Heart left ventricle (tissue), 16 donors: ENCODE data around the gene CNOT4. TPM values are rescaled to one million over a fixed set of nuclear protein-coding genes. Genes with fewer than 3 reads are reported as not detected.

Experiments used
- ATAC-seq, 4 donors: fragments of 200-7000 bp; cut with Tn5 transposase; one replicate each; pipeline ENCODE4 v1.9.1; 2020 to 2022; ENCODE audit warnings: moderate library complexity in 4 of 4, mild to moderate bottlenecking in 3 of 4, moderate number of reproducible peaks in 1 of 4
- DNase-seq, 5 donors: peaks; one replicate each; pipeline ENCODE4 v3.0.0-alpha.2; 2020
- H3K27ac ChIP-seq, 12 donors: fragments of 200-600 bp; sonication (generic) in 4 of 12; one replicate each; pipeline versions ENCODE4 v1.5.0 to v1.8.0; 2016 to 2022; ENCODE audit warnings: mild to moderate bottlenecking in 2 of 12
- H3K27me3 ChIP-seq, 9 donors: fragments of 200-600 bp; sonication (generic) in 2 of 9; one replicate each; pipeline versions ENCODE4 v1.5.1 to v1.8.0; 2016 to 2022; ENCODE audit warnings: mild to moderate bottlenecking in 3 of 9
- H3K36me3 ChIP-seq, 9 donors: fragments of 200-600 bp; sonication (generic) in 2 of 9; one replicate each; pipeline versions ENCODE4 v1.5.0 to v1.8.0; 2018 to 2022; ENCODE audit warnings: mild to moderate bottlenecking in 2 of 9
- H3K4me1 ChIP-seq, 12 donors: fragments of 200-600 bp; sonication (generic) in 4 of 12; one replicate each; pipeline versions ENCODE4 v1.5.0 to v1.8.0; 2016 to 2022; ENCODE audit warnings: mild to moderate bottlenecking in 3 of 12
- H3K4me3 ChIP-seq, 12 donors: fragments of 200-600 bp; sonication (generic) in 4 of 12; one replicate each; pipeline versions ENCODE4 v1.5.0 to v1.8.0; 2017 to 2022; ENCODE audit warnings: mild to moderate bottlenecking in 9 of 12, moderate library complexity in 4 of 12
- H3K9me3 ChIP-seq, 12 donors: fragments of 200-600 bp; sonication (generic) in 4 of 12; one replicate each; pipeline versions ENCODE4 v1.5.0 to v1.8.0; 2016 to 2022; ENCODE audit warnings: mild to moderate bottlenecking in 1 of 12
- POLR2A ChIP-seq, 2 donors: fragments of 450-650 bp; IDR thresholded peaks; one replicate each; pipeline ENCODE4 v1.6.1; 2017; ENCODE audit warnings: antibody characterized with exemption in 2 of 2, mild to moderate bottlenecking in 2 of 2, moderate library complexity in 2 of 2
- WGBS, 4 donors: extraction: QIAGEN DNeasy Blood & Tissue Kit in 2 of 4; methylation state at CpG; one replicate each; pipeline versions ENCODE4 v1.1.5 to v1.1.7; 2013 to 2018; 5-methylcytosine and 5-hydroxymethylcytosine counted together
- intact Hi-C, 10 donors: fragments of 100-400 bp; cut with DNase I; formaldehyde crosslinking; loops; one replicate each; pipeline versions ENCODE4 v1.11.1 to v1.14.2; 2022
- polyA plus RNA-seq, 2 donors: library from polyadenylated mRNA; stranded (reverse); fragments of 200-250 nt; gene quantifications; one replicate each; pipeline ENCODE4 v1.2.3, GENCODE V29; 2013
- total RNA-seq, 9 donors: library from RNA; depleted of rRNA in 2 of 9; stranded (reverse); fragments of >200 nt in 2 of 9; fragmentation: NEBNext Ultra II Directional in 3 of 9; extraction: Animal tissue kit (Norgen Biotek cat#: 25700) in 3 of 9; gene quantifications; one replicate each; pipeline versions ENCODE4 v1.1.0 to v1.2.4, GENCODE V29; 2016 to 2023
- TF ChIP-seq, protein P1 (sequence below), 12 donors: fragments of 200-600 bp; sonication (generic) in 4 of 12; IDR thresholded peaks; one replicate each; pipeline versions ENCODE4 v1.5.0 to v1.8.0; 2018 to 2022; ENCODE audit warnings: antibody characterized with exemption in 12 of 12, mild to moderate bottlenecking in 5 of 12
- donor health status: ischemic (EF 13 %, LVEDD 7.1; RV severe dilation, severe dysfunction).
- donor health status: healthy with polysubstance abuse.
- donor health status: DM: no; HTN: yes; CAD: no.
- donor health status: DM: no; HTN: no; CAD: no.
- donor health status: ischemic (EF 25% LVEDD 6.9; RV normal size, moderate dysfunction).
- donor health status: ischemic (EF 25% LVEDD 5.7; RV mildly dilated, moderate dysfunction).
- donor health status: healthy.
- donor health status: DM: yes; HTN: yes; CAD: no.
- donor health status: ischemic (EF 35%, LVEDD 5.7; RV mildly dilated, moderate dysfunction).
- donor health status: nonischemic (EF 11% LVEDD 7.7; RV severe dilation, severe dysfunction).
- donor health status: DM: yes; HTN: yes; CAD: no.
- donor health status: PGD.
- donor health status: ischemic (EF 29% LVEDD 5.4; RV normal size, mild dysfunction).
- donor health status: nonischemic (EF 23%, LVEDD 6.1; RV moderate dilation, normal function).

Gene CNOT4
- total and polyA plus RNA-seq, 11 donors = 7.9 to 29.2 (median 23.7) TPM

DNA sequence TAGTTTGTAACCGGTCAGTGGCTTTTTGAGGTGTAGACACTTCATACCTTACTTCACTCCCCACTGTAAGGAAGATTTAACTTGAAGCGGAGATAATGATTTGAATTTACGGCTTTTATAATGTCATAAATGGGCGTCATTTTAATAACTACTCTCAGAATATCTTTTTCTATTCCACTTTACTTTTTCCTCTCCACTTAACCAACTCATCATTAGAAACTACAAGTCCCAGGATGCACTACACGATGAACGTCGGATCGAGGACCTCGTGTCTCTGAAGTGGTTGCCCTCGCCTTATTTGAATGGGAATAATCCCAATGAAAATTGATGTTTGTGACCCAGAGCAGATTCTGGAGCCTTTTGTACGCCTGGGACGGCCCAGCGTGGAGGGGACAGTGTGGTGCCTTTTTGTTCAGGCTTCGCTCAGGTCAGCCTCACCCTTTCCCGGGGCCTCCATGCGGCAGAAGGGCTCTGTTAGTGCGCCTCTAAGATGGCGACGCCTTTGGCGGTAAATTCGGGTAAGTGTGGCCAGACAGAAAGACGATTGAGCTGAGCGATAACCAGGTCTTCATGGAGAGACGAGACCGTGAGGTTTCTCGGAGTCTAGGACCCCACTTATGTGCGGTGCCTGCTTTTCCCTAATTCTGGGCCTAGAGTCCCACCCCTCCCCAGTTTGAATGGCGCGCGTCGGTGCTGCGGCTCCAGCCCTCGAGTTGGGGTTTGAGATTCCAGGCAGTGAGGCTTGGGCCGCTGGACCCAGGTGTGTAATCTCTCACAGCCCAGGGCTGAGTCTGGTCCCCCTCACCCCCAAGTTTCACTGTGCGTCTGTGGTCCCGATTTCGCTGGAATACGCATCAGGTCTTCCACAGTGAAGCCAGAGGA, 47.8 kb upstream of the CNOT4 start, which contains the start of gene NUP205:
Gene NUP205, plus strand, starts transcription at position 463 of the 882 bp plus-strand sequence. Its CDS starts 28 bp downstream, at position 491.
- TF ChIP-seq, protein P1, sequence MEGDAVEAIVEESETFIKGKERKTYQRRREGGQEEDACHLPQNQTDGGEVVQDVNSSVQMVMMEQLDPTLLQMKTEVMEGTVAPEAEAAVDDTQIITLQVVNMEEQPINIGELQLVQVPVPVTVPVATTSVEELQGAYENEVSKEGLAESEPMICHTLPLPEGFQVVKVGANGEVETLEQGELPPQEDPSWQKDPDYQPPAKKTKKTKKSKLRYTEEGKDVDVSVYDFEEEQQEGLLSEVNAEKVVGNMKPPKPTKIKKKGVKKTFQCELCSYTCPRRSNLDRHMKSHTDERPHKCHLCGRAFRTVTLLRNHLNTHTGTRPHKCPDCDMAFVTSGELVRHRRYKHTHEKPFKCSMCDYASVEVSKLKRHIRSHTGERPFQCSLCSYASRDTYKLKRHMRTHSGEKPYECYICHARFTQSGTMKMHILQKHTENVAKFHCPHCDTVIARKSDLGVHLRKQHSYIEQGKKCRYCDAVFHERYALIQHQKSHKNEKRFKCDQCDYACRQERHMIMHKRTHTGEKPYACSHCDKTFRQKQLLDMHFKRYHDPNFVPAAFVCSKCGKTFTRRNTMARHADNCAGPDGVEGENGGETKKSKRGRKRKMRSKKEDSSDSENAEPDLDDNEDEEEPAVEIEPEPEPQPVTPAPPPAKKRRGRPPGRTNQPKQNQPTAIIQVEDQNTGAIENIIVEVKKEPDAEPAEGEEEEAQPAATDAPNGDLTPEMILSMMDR (IDR thresholded peaks at IDR 0.05) = peak in 5 of 12 donors; percentile 7 to 12 (median 8)
- no peak for TF ChIP-seq POLR2A (IDR thresholded peaks at IDR 0.05)
- Histone ChIP-seq H3K27me3 (no peaks in the 10 kb centered on the region), H3K36me3 (no peaks in the 10 kb centered on the region), H3K27ac (peak within 1 kb of the TSS; percentile 92 to 100 (median 96)), H3K4me1 (peaks cover 0 to 33% (median 9%) of the 10 kb centered on the region in 12 donors), H3K9me3 (no peaks in the 10 kb centered on the region), H3K4me3 (peak within 1 kb of the TSS; percentile 67 to 98 (median 88))
- ATAC-seq (peak; percentile 92 to 97 (median 94)), DNase-seq (peak; percentile 68 to 84 (median 73))
- intact Hi-C loops = loop anchor here (1.0 to 10.0 kb wide), 8 partner anchors 45 to 277 kb away; partner anchors contain the start of gene CNOT4 (in 8 of the 10)
- 3 to 5% (median 3%) methylated on average over 27 to 38 of the region's 38 CpGs for WGBS, 4 donors

DNA sequence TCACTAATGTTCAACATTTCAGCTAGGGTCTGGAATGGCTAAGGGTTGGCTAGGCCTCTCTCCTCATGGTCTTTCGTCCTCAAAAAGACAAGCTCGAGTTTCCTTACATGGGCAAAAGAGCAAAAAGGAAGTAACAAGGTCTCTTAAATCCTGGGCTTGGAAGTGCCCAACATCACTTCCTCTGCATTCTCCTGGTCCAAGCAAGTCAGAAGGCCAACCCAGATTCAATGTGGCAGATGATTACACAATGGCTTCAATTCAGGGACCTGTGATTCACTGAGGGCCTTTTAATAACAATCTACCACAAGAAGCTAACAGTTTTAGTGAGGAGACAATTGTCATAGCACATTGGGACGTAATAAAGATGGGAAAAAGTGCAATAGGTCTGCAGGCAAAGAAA, 43.4 kb upstream of the CNOT4 start:
- Histone ChIP-seq H3K36me3 (no peaks in the 10 kb centered on the region), H3K4me3 (no peak overlapping the region), H3K27me3 (no peaks in the 10 kb centered on the region), H3K4me1 (peaks cover 0 to 5% (median 0%) of the 10 kb centered on the region in 12 donors), H3K9me3 (no peaks in the 10 kb centered on the region), H3K27ac (no peak overlapping the region)
- intact Hi-C loops = loop anchor here in 1 of 10 donors (10.0 kb wide), 1 partner anchor 139 kb away; no protein-coding TSS in a partner anchor
- 80 to 89% (median 85%) methylated on average over 3 of the region's 3 CpGs for WGBS, 4 donors
- DNase-seq (no peak), ATAC-seq (no peak)
- TF ChIP-seq, protein P1 (IDR thresholded peaks at IDR 0.05) = no peak
- TF ChIP-seq POLR2A (IDR thresholded peaks at IDR 0.05) = no peak

DNA sequence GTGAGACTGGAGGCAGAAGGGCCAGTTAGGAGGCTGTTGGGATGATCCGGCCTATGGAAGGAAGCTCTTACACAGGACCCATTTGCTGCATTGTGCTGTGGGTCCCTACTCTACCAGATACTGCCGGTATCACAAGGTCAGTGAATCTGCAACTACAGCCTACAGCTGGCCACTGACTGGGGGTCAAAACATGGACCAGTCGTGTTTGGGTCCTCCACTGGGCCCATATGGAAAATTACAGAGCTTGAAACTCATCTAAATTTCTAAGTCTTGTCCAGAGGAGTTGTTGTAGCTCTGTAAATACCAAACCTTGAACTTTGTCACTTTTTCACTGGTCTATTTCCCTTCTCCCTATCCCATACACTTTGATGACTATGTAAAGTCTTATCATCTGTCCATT, 42.2 kb upstream of the CNOT4 start:
- intact Hi-C loops = loop anchor here in 1 of 10 donors (10.0 kb wide), 1 partner anchor 137 kb away; no protein-coding TSS in a partner anchor
- Histone ChIP-seq H3K36me3 (no peaks in the 10 kb centered on the region), H3K9me3 (no peaks in the 10 kb centered on the region), H3K27ac (no peak overlapping the region), H3K27me3 (no peaks in the 10 kb centered on the region), H3K4me3 (no peak overlapping the region), H3K4me1 (peaks cover 0 to under 1% (median 0%) of the 10 kb centered on the region in 12 donors)
- no peak for ATAC-seq
- TF ChIP-seq, protein P1 (IDR thresholded peaks at IDR 0.05) = no peak
- no peak for TF ChIP-seq POLR2A (IDR thresholded peaks at IDR 0.05)
- 45 to 90% (median 76%) methylated on average over 3 of the region's 3 CpGs for WGBS, 4 donors
- no peak for DNase-seq

DNA sequence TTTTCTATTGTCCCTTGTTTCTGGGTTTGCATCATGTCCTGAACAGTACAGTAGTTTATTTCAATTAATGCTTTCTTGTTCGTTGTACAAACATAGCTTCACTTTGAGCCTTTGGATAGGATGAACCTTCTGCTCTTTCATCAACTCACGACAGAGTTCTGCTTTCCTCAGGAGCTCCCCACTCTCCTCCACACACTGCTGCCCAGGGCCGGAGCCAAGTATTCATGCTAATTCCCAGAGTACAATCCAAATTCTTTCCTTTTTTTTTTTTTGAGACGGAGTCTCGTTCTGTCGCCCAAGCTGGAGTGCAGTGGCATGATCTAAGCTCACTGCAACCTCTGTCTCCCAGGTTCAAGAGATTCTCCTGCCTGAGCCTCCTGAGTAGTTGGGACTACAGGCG, 40.3 kb upstream of the CNOT4 start:
- DNase-seq = no peak
- Histone ChIP-seq H3K4me1 (no peaks in the 10 kb centered on the region), H3K27ac (no peak overlapping the region), H3K9me3 (no peaks in the 10 kb centered on the region), H3K4me3 (no peak overlapping the region), H3K27me3 (no peaks in the 10 kb centered on the region), H3K36me3 (no peaks in the 10 kb centered on the region)
- WGBS, 4 donors = 75 to 82% (median 77%) methylated on average over 7 of the region's 7 CpGs
- intact Hi-C loops = loop anchor here in 1 of 10 donors (10.0 kb wide), 1 partner anchor 135 kb away; no protein-coding TSS in a partner anchor
- ATAC-seq = no peak
- no peak for TF ChIP-seq POLR2A (IDR thresholded peaks at IDR 0.05)
- TF ChIP-seq, protein P1 (IDR thresholded peaks at IDR 0.05) = no peak
